Activated CD4-positive, alpha-beta memory T cell treated with anti-CD3 and anti-CD28 coated beads for 36 hours (primary cell): Measurements from ENCODE around the gene DDX31. TPM values are rescaled to one million over a fixed set of nuclear protein-coding genes. Genes with fewer than 3 reads are reported as not detected.

Experiments
- CTCF ChIA-PET: fragments of 350-600 bp; sonication (Branson Sonifier 250); formaldehyde crosslinking; loops from one replicate; lab custom pipeline; 2021; ENCODE audit warnings: antibody characterized with exemption, inconsistent platforms; lab: Charles Lee
- POLR2A ChIA-PET: fragments of 350-600 bp; sonication (Branson Sonifier 250); formaldehyde crosslinking; loops from one replicate; lab custom pipeline; 2021; ENCODE audit warnings: antibody characterized with exemption; lab: Charles Lee
- DNase-seq: peaks from one replicate; pipeline ENCODE4 v3.0.0-alpha.2; 2020
- H3K27ac Mint-ChIP-seq: one replicate; pipeline ENCODE4 v1.8.0; 2021; ENCODE audit warnings: mixed read lengths
- H3K27me3 Mint-ChIP-seq: one replicate; pipeline ENCODE4 v1.8.0; 2021; ENCODE audit warnings: mixed read lengths
- H3K36me3 Mint-ChIP-seq: one replicate; pipeline ENCODE4 v1.8.0; 2021; ENCODE audit warnings: mixed read lengths
- H3K4me1 Mint-ChIP-seq: one replicate; pipeline ENCODE4 v1.8.0; 2021; ENCODE audit warnings: low read depth, mixed read lengths
- H3K4me3 Mint-ChIP-seq: one replicate; pipeline ENCODE4 v1.8.0; 2021; ENCODE audit warnings: mild to moderate bottlenecking, mixed read lengths
- H3K9me3 Mint-ChIP-seq: one replicate; pipeline ENCODE4 v1.8.0; 2021; ENCODE audit warnings: mixed read lengths
- intact Hi-C: fragments of 100-400 bp; cut with micrococcal nuclease; formaldehyde crosslinking; loops from one replicate; pipeline ENCODE4 v1.15.1; 2023
- total RNA-seq, 2 experiments: library from RNA; stranded (reverse); gene quantifications; one replicate each; pipeline ENCODE4 v1.2.3, GENCODE V29; 2021

Gene DDX31
- total RNA-seq, 2 experiments from 2014 or later: 17.2 to 18.8 TPM

GRCh38 chr9:132548751-132549640, 120.8 kb downstream of the DDX31 start:
- Mint-ChIP-seq H3K9me3 (no peaks in the 10 kb centered on the region), H3K27ac (no peak overlapping the region), H3K4me1 (no peaks in the 10 kb centered on the region), H3K36me3 (no peaks in the 10 kb centered on the region), H3K4me3 (no peak overlapping the region), H3K27me3 (peaks cover 10% of the 10 kb centered on the region)
- DNase-seq: no peak
- intact Hi-C loops: no loop called here
- ChIA-PET POLR2A (no interaction called here), CTCF (no interaction called here)

- Mint-ChIP-seq H3K4me3 (no peak overlapping the region), H3K27me3 (peaks cover 12% of the 10 kb centered on the region), H3K27ac (no peak overlapping the region), H3K36me3 (no peaks in the 10 kb centered on the region), H3K4me1 (no peaks in the 10 kb centered on the region), H3K9me3 (no peaks in the 10 kb centered on the region)
- CTCF ChIA-PET: no interaction called here
- no peak for DNase-seq
- intact Hi-C loops: no loop called here
- POLR2A ChIA-PET: no interaction called here
Observed at GRCh38 chr9:132547976-132548730, 121.6 kb downstream of the DDX31 start.

- POLR2A ChIA-PET: no interaction called here
- no peaks in the 10 kb centered on the region for H3K36me3 Mint-ChIP-seq
- H3K27ac Mint-ChIP-seq: no peak overlapping the region
- H3K4me3 Mint-ChIP-seq: no peak overlapping the region
- DNase-seq: no peak
- no peaks in the 10 kb centered on the region for H3K9me3 Mint-ChIP-seq
- no peaks in the 10 kb centered on the region for H3K4me1 Mint-ChIP-seq
- H3K27me3 Mint-ChIP-seq: peaks cover 12% of the 10 kb centered on the region
- intact Hi-C loops: no loop called here
- CTCF ChIA-PET: no interaction called here
Observed at GRCh38 chr9:132547436-132547835, 122.3 kb downstream of the DDX31 start.

- H3K9me3 Mint-ChIP-seq: no peaks in the 10 kb centered on the region
- ChIA-PET POLR2A (no interaction called here), CTCF (no interaction called here)
- no peaks in the 10 kb centered on the region for H3K4me1 Mint-ChIP-seq
- H3K27me3 Mint-ChIP-seq: peaks cover 12% of the 10 kb centered on the region
- no peaks in the 10 kb centered on the region for H3K36me3 Mint-ChIP-seq
- no peak overlapping the region for H3K27ac Mint-ChIP-seq
- no peak overlapping the region for H3K4me3 Mint-ChIP-seq
- DNase-seq: no peak
- intact Hi-C loops: no loop called here
Observed at GRCh38 chr9:132547052-132547431, 122.7 kb downstream of the DDX31 start.

- no peak overlapping the region for H3K4me3 Mint-ChIP-seq
- CTCF ChIA-PET: no interaction called here
- intact Hi-C loops: no loop called here
- H3K9me3 Mint-ChIP-seq: no peaks in the 10 kb centered on the region
- H3K36me3 Mint-ChIP-seq: no peaks in the 10 kb centered on the region
- H3K27ac Mint-ChIP-seq: no peak overlapping the region
- POLR2A ChIA-PET: no interaction called here
- no peak for DNase-seq
- no peaks in the 10 kb centered on the region for H3K4me1 Mint-ChIP-seq
- H3K27me3 Mint-ChIP-seq: peaks cover 12% of the 10 kb centered on the region
Observed at GRCh38 chr9:132546148-132547051, 123.4 kb downstream of the DDX31 start.

GRCh38 chr9:132545578-132545977, 124.2 kb downstream of the DDX31 start:
- peaks cover 12% of the 10 kb centered on the region for H3K27me3 Mint-ChIP-seq
- POLR2A ChIA-PET: no interaction called here
- no peak overlapping the region for H3K27ac Mint-ChIP-seq
- H3K36me3 Mint-ChIP-seq: no peaks in the 10 kb centered on the region
- no peak for DNase-seq
- H3K4me3 Mint-ChIP-seq: no peak overlapping the region
- CTCF ChIA-PET: no interaction called here
- intact Hi-C loops: no loop called here
- H3K4me1 Mint-ChIP-seq: no peaks in the 10 kb centered on the region
- no peaks in the 10 kb centered on the region for H3K9me3 Mint-ChIP-seq

- Mint-ChIP-seq H3K4me3 (no peak overlapping the region), H3K27me3 (peaks cover 12% of the 10 kb centered on the region), H3K36me3 (no peaks in the 10 kb centered on the region), H3K4me1 (no peaks in the 10 kb centered on the region), H3K9me3 (no peaks in the 10 kb centered on the region), H3K27ac (no peak overlapping the region)
- intact Hi-C loops: no loop called here
- ChIA-PET POLR2A (no interaction called here), CTCF (no interaction called here)
- DNase-seq: no peak
Observed at GRCh38 chr9:132543960-132544359, 125.8 kb downstream of the DDX31 start.

- Mint-ChIP-seq H3K27me3 (peaks cover 12% of the 10 kb centered on the region), H3K9me3 (no peaks in the 10 kb centered on the region), H3K36me3 (no peaks in the 10 kb centered on the region), H3K4me1 (no peaks in the 10 kb centered on the region), H3K4me3 (no peak overlapping the region), H3K27ac (no peak overlapping the region)
- DNase-seq: no peak
- POLR2A ChIA-PET: no interaction called here
- intact Hi-C loops: no loop called here
- CTCF ChIA-PET: no interaction called here
Observed at GRCh38 chr9:132543251-132543650, 126.5 kb downstream of the DDX31 start.

Other genes with a start within 250 kb of the DDX31 start
- gene BARHL1, start 87.4 kb downstream of the DDX31 start, total RNA-seq: not detected
- 10 to 100 TPM; 11.6 to 12.4 TPM for gene GTF3C4, start 481 bp upstream of the DDX31 start, total RNA-seq
- gene AK8, start 208.3 kb upstream of the DDX31 start, total RNA-seq: under 1 TPM; 0.10 to 0.39 TPM
- 1 to 10 TPM; 1.8 to 3.6 TPM for gene SPACA9, start 208.9 kb upstream of the DDX31 start, total RNA-seq